ENCODE results near the gene RXRA. TPM values are rescaled to one million over a fixed set of nuclear protein-coding genes. Genes with fewer than 3 reads are reported as not detected.
A peak's percentile ranks its signal among the peaks of the same experiment; 100 is the strongest.

Gene RXRA
- total RNA-seq, 3 donors from 2014 or later: 31.0 to 63.0 (median 31.5) TPM

GRCh38 chr9:134339183-134339806, 13.0 kb downstream of the RXRA start:
- intact Hi-C loops (cut with DNase I; ENCODE audit: low total_unique reads): no loop called here
- Histone ChIP-seq H3K4me1 (peaks cover 19 to 64% of the 10 kb centered on the region in 2 donors), H3K4me3 (peak overlapping the region; percentile 4 to 50 (median 30))

GRCh38 chr9:134340475-134341160, 14.4 kb downstream of the RXRA start:
- TF ChIP-seq CTCF (IDR thresholded peaks at IDR 0.05) (no peak), POLR2A (IDR thresholded peaks at IDR 0.05) (no peak), POLR2AphosphoS5 (IDR thresholded peaks at IDR 0.05) (peak in 1 of 3 donors; percentile 18)
- no peaks in the 10 kb centered on the region for H3K36me3 ChIP-seq
- no peaks in the 10 kb centered on the region for H3K27me3 ChIP-seq
- H3K4me3 ChIP-seq: peak overlapping the region in 1 of 3 donors; percentile 31
- H3K27ac ChIP-seq: peak overlapping the region; percentile 36 to 78
- DNase-seq (ENCODE audit: low spot score in 2 of 2): no peak
- H3K9me3 ChIP-seq: no peaks in the 10 kb centered on the region
- intact Hi-C loops (cut with DNase I; ENCODE audit: low total_unique reads): no loop called here
- H3K4me1 ChIP-seq: peaks cover 19 to 54% of the 10 kb centered on the region in 2 donors

More at GRCh38 chr9:134339183-134339806, 13.0 kb downstream of the RXRA start:
- Histone ChIP-seq H3K9me3 (no peaks in the 10 kb centered on the region), H3K27ac (peak overlapping the region; percentile 59 to 67), H3K36me3 (no peaks in the 10 kb centered on the region), H3K27me3 (no peaks in the 10 kb centered on the region)
- TF ChIP-seq POLR2AphosphoS5 (IDR thresholded peaks at IDR 0.05): no peak
- TF ChIP-seq CTCF (IDR thresholded peaks at IDR 0.05): no peak
- no peak for TF ChIP-seq POLR2A (IDR thresholded peaks at IDR 0.05)
- DNase-seq (ENCODE audit: low spot score in 2 of 2): no peak

- peak overlapping the region in 1 of 3 donors; percentile 31 for H3K4me3 ChIP-seq
- H3K9me3 ChIP-seq: no peaks in the 10 kb centered on the region
- TF ChIP-seq POLR2AphosphoS5 (IDR thresholded peaks at IDR 0.05): no peak
- TF ChIP-seq CTCF (IDR thresholded peaks at IDR 0.05): no peak
- TF ChIP-seq POLR2A (IDR thresholded peaks at IDR 0.05): no peak
- peak overlapping the region; percentile 36 to 78 for H3K27ac ChIP-seq
- DNase-seq (ENCODE audit: low spot score in 2 of 2): no peak
- no peaks in the 10 kb centered on the region for H3K36me3 ChIP-seq
- intact Hi-C loops (cut with DNase I; ENCODE audit: low total_unique reads): no loop called here
- no peaks in the 10 kb centered on the region for H3K27me3 ChIP-seq
- peaks cover 19 to 52% of the 10 kb centered on the region in 2 donors for H3K4me1 ChIP-seq
Observed at GRCh38 chr9:134341306-134341705, 15.1 kb downstream of the RXRA start.

- no peak for DNase-seq (ENCODE audit: low spot score in 2 of 2)
- peak overlapping the region; percentile 36 to 78 for H3K27ac ChIP-seq
- H3K36me3 ChIP-seq: no peaks in the 10 kb centered on the region
- no peaks in the 10 kb centered on the region for H3K9me3 ChIP-seq
- H3K4me3 ChIP-seq: no peak overlapping the region
- H3K4me1 ChIP-seq: peaks cover 19 to 55% of the 10 kb centered on the region in 2 donors
- H3K27me3 ChIP-seq: no peaks in the 10 kb centered on the region
- TF ChIP-seq POLR2AphosphoS5 (IDR thresholded peaks at IDR 0.05): no peak
- no peak for TF ChIP-seq CTCF (IDR thresholded peaks at IDR 0.05)
- TF ChIP-seq POLR2A (IDR thresholded peaks at IDR 0.05): no peak
- intact Hi-C loops (cut with DNase I; ENCODE audit: low total_unique reads): no loop called here
Observed at GRCh38 chr9:134341929-134342745, 15.9 kb downstream of the RXRA start.
